ENCODE results near the gene PLD5. TPM values are rescaled to one million over a fixed set of nuclear protein-coding genes. Genes with fewer than 3 reads are reported as not detected.
"Not testable (repeated sequence)": the region's sequence is repeated elsewhere in the genome, so short reads cannot be mapped to it uniquely, and the experiment has no call there.

The PLD5 gene
- total and polyA plus RNA-seq, 7 donors = 0.15 to 1.5 (median 0.83) TPM; not detected in 2

GRCh38 chr1:242081446-242081845, 443.1 kb downstream of the PLD5 start:
- Histone ChIP-seq H3K9me3 (no peaks in the 10 kb centered on the region), H3K27ac (no peak overlapping the region), H3K36me3 (no peaks in the 10 kb centered on the region), H3K4me1 (no peaks in the 10 kb centered on the region), H3K27me3 (no peaks in the 10 kb centered on the region), H3K4me3 (no peak overlapping the region)
- TF ChIP-seq POLR2AphosphoS5 (IDR thresholded peaks at IDR 0.05) (no peak), EP300 (IDR thresholded peaks at IDR 0.05) (no peak), POLR2A (IDR thresholded peaks at IDR 0.05) (no peak), CTCF (IDR thresholded peaks at IDR 0.05) (no peak)
- WGBS, 2 donors = 63 to 77% methylated on average over 1 of the region's 1 CpG
- no peak for DNase-seq
- intact Hi-C loops (cut with DNase I) = no loop called here

GRCh38 chr1:242065813-242066212, 458.7 kb downstream of the PLD5 start:
- DNase-seq = no peak
- H3K4me3 ChIP-seq = no peak overlapping the region
- no peaks in the 10 kb centered on the region for H3K36me3 ChIP-seq
- H3K27me3 ChIP-seq = no peaks in the 10 kb centered on the region
- H3K9me3 ChIP-seq = no peaks in the 10 kb centered on the region
- intact Hi-C loops (cut with DNase I) = no loop called here
- H3K27ac ChIP-seq = no peak overlapping the region
- H3K4me1 ChIP-seq = no peaks in the 10 kb centered on the region
- WGBS, 2 donors = 83 to 91% methylated on average over 2 of the region's 2 CpGs
- TF ChIP-seq EP300 (IDR thresholded peaks at IDR 0.05) = no peak
- TF ChIP-seq POLR2AphosphoS5 (IDR thresholded peaks at IDR 0.05) = no peak
- TF ChIP-seq CTCF (IDR thresholded peaks at IDR 0.05) = no peak
- no peak for TF ChIP-seq POLR2A (IDR thresholded peaks at IDR 0.05)

- H3K4me1 ChIP-seq = no peaks in the 10 kb centered on the region
- TF ChIP-seq CTCF (IDR thresholded peaks at IDR 0.05) (no peak), POLR2AphosphoS5 (IDR thresholded peaks at IDR 0.05) (no peak), EP300 (IDR thresholded peaks at IDR 0.05) (no peak), POLR2A (IDR thresholded peaks at IDR 0.05) (no peak)
- no peaks in the 10 kb centered on the region for H3K36me3 ChIP-seq
- no peak overlapping the region for H3K27ac ChIP-seq
- H3K27me3 ChIP-seq = no peaks in the 10 kb centered on the region
- H3K9me3 ChIP-seq = no peaks in the 10 kb centered on the region
- WGBS, 2 donors = 35 to 54% methylated on average over 3 of the region's 3 CpGs
- intact Hi-C loops (cut with DNase I) = no loop called here
- no peak overlapping the region for H3K4me3 ChIP-seq
- no peak for DNase-seq
These were observed 462.2 kb downstream of the PLD5 start for GRCh38 chr1:242062271-242062670.

- intact Hi-C loops (cut with DNase I) = no loop called here
- no peak for DNase-seq
- H3K9me3 ChIP-seq = no peaks in the 10 kb centered on the region
These were observed 464.5 kb downstream of the PLD5 start for GRCh38 chr1:242059976-242060375.

GRCh38 chr1:242058582-242058981, 465.9 kb downstream of the PLD5 start:
- H3K27me3 ChIP-seq; H3K27ac ChIP-seq; H3K36me3 ChIP-seq; DNase-seq; H3K9me3 ChIP-seq; H3K4me3 ChIP-seq; intact Hi-C loops (cut with DNase I); H3K4me1 ChIP-seq: not testable (repeated sequence)
- WGBS, 2 donors = 71 to 76% methylated on average over 4 of the region's 4 CpGs

More at GRCh38 chr1:242059976-242060375, 464.5 kb downstream of the PLD5 start:
- 85 to 87% methylated on average over 11 of the region's 11 CpGs for WGBS, 2 donors
- no peak overlapping the region for H3K4me3 ChIP-seq
- no peaks in the 10 kb centered on the region for H3K27me3 ChIP-seq
- no peaks in the 10 kb centered on the region for H3K36me3 ChIP-seq
- TF ChIP-seq EP300 (IDR thresholded peaks at IDR 0.05) = no peak
- no peak for TF ChIP-seq POLR2A (IDR thresholded peaks at IDR 0.05)
- no peak for TF ChIP-seq CTCF (IDR thresholded peaks at IDR 0.05)
- TF ChIP-seq POLR2AphosphoS5 (IDR thresholded peaks at IDR 0.05) = no peak
- no peak overlapping the region for H3K27ac ChIP-seq
- no peaks in the 10 kb centered on the region for H3K4me1 ChIP-seq

- H3K4me3 ChIP-seq; H3K36me3 ChIP-seq; H3K27ac ChIP-seq; H3K27me3 ChIP-seq; H3K4me1 ChIP-seq; intact Hi-C loops (cut with DNase I); DNase-seq; H3K9me3 ChIP-seq: not testable (repeated sequence)
- 80 to 91% methylated on average over 3 of the region's 3 CpGs for WGBS, 2 donors
These were observed 466.3 kb downstream of the PLD5 start for GRCh38 chr1:242058181-242058580.
